CMK (cell line): ENCODE results near the gene FBLN2.

ENCODE experiments used
- DNase-seq: peaks from one replicate; pipeline ENCODE4 v3.0.0-alpha.2; 2010; ENCODE audit warnings: low read depth

FBLN2 gene

GRCh38 chr3:13567684-13568514, 19.0 kb downstream of the FBLN2 start:
- DNase-seq: no peak

- DNase-seq: no peak
Observed at GRCh38 chr3:13568515-13569028, 19.6 kb downstream of the FBLN2 start.

GRCh38 chr3:13569201-13569600, 20.3 kb downstream of the FBLN2 start:
- no peak for DNase-seq

GRCh38 chr3:13569641-13570390, 20.9 kb downstream of the FBLN2 start:
- no peak for DNase-seq

- DNase-seq: no peak
Observed at GRCh38 chr3:13570391-13571194, 21.7 kb downstream of the FBLN2 start.

DNA sequence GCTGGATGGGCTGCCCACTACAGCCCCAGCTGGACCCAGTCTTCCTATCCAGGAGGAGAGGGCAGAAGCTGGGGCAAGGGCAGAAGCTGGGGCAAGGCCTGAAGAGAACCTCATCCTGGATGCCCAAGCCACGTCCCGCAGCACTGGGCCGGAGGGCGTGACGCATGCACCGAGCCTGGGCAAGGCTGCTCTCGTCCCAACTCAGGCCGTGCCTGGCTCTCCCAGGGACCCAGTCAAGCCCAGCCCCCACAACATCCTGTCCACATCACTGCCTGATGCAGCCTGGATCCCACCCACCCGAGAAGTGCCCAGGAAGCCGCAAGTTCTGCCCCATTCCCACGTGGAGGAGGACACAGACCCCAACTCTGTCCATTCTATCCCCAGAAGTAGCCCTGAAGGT, 22.3 kb downstream of the FBLN2 start:
- no peak for DNase-seq

GRCh38 chr3:13571831-13572750, 23.2 kb downstream of the FBLN2 start:
- no peak for DNase-seq

GRCh38 chr3:13572926-13573623, 24.1 kb downstream of the FBLN2 start:
- DNase-seq: no peak

GRCh38 chr3:13574083-13574797, 25.3 kb downstream of the FBLN2 start:
- no peak for DNase-seq

DNA sequence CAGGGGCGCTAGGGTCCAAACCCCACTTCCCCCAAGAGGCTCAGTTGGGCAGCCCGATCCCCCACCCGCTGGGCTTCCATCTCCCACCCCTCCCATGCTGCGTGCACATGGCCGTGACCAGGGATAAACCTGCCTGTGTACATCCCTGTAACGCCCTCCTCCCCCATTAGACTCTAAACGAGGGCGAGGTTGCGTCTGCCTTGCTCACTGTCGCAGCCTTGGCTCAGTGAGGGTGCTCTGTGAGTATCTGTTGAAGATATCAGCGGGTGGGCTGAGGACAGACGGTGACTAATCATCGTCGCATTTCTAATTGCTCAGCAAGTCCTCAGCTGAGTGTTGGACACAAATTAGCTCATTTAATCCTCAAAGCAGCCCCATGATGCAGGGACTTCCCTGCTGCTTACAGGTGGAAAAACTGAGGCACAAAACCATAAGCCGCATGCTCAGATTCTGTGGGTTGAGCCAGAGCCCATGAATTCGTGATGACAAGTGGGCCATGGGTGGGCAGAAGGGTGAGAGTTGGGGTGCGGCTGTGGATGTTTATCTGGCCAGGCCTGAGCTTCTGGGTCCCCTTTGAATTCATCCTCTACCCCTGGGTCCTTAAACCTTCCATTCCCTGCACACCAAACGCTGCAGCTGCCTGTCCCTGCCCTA, 26.0 kb downstream of the FBLN2 start:
- DNase-seq: no peak

DNA sequence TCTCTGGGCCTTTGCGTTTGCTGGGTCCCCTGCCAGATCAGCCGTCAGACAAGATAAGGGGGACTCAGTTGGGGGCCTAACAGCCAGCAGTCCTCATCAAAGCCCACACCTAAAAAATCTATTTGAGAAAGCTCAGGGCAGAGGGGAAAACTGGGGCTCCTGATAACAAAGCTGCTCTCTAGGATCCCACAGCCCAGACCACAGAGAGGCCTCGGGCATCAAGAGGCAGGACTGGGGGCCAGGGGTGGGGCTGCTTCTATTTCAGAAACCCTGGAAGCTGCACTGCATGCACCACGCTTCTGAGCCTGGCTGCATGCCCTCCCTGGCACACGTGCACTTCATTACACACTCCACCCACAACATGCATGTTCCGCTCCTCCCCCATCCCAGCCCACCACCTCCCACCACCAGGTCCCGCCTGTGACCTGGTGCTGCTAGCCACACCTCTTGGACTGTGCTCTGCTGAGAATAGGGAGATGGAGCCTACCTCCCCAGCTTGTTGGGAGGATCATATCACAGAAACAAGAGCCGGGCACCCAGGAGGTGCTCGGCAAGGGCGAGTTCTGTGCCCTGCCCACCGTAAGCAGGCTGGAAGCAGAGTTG, 26.6 kb downstream of the FBLN2 start:
- DNase-seq: peak; percentile 88

GRCh38 chr3:13577181-13578121, 28.5 kb downstream of the FBLN2 start:
- DNase-seq: no peak

GRCh38 chr3:13578251-13578650, 29.3 kb downstream of the FBLN2 start:
- DNase-seq: no peak

GRCh38 chr3:13579063-13579462, 30.1 kb downstream of the FBLN2 start:
- DNase-seq: no peak

DNA sequence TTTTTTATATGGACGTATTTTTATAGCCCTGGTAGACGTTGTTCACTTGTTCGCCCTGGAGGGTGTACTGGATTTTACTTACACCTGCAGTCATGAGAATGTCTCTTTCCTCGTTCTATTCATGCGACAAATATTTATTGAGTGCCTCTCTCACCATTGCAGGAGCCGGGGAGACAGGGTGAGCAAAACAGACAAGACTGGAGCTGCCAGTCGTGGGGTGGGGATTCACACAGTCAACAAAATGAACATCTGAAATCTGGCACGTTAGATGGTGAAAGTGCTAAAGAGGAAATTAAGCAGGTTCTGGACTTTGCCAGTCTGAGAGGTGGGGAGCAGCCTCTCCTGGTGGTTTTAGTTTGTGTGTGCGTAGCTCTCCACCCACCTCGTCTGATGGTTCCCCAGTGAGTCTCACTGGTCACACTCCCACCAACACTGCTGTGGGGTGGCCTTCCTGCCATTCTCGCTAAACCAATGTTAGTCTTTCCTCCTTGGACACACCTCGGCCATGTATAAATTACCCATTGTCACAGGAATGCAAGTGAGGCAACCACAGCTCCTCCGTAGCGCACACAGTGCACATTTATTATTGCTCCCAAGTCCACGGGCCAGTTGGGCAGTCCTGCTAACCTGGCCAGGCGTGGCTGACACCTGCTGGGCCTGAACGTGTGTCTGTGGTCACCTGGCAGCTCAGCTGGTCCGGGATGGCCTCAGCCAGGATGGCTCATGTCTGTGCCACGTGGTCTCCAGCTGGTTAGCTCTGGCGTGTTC, 31.5 kb downstream of the FBLN2 start:
- DNase-seq: no peak

- DNase-seq: no peak
Observed at GRCh38 chr3:13581485-13582365, 32.8 kb downstream of the FBLN2 start.
